Ishikawa (cell line): ENCODE data around the gene LMO2.

Source experiments
- CREB1 ChIP-seq: IDR thresholded peaks from 2 replicates; pipeline ENCODE4 v1.6.1; 2012; ENCODE audit warnings: low read depth
- EP300 ChIP-seq: IDR thresholded peaks from 2 replicates; pipeline ENCODE4 v1.6.1; 2012; ENCODE audit warnings: borderline replicate concordance
- FOXM1 ChIP-seq: IDR thresholded peaks from 2 replicates; pipeline ENCODE4 v1.6.1; 2012; ENCODE audit warnings: low read depth, borderline replicate concordance
- TF ChIP-seq, protein P1 (sequence below): IDR thresholded peaks from 2 replicates; pipeline ENCODE4 v1.6.1; 2012; ENCODE audit warnings: low read depth, mild to moderate bottlenecking
- TF ChIP-seq, protein P2 (sequence below): IDR thresholded peaks from 2 replicates; pipeline ENCODE4 v1.6.1; 2012

DNA sequence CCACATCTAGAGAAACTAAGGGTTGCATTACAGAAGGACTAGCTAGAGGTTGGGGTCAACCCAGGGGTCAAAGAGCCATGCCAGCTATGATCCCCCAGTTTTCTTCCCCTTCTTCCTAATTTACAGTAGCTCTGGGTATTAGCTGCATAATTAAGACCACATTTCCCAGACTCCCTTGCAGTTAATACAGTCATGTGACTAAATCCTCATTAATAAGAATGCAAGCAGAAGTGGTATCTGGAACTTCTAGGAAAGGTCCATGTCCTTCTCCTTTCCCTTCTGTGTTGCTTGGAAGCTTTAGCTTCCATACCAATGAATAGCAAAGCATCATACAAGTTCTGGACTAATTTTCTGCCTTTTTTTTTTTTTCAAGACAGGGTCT lies 19.1 kb upstream of the LMO2 start:
- TF ChIP-seq FOXM1, result no peak
- TF ChIP-seq EP300, result no peak
- TF ChIP-seq, protein P1, sequence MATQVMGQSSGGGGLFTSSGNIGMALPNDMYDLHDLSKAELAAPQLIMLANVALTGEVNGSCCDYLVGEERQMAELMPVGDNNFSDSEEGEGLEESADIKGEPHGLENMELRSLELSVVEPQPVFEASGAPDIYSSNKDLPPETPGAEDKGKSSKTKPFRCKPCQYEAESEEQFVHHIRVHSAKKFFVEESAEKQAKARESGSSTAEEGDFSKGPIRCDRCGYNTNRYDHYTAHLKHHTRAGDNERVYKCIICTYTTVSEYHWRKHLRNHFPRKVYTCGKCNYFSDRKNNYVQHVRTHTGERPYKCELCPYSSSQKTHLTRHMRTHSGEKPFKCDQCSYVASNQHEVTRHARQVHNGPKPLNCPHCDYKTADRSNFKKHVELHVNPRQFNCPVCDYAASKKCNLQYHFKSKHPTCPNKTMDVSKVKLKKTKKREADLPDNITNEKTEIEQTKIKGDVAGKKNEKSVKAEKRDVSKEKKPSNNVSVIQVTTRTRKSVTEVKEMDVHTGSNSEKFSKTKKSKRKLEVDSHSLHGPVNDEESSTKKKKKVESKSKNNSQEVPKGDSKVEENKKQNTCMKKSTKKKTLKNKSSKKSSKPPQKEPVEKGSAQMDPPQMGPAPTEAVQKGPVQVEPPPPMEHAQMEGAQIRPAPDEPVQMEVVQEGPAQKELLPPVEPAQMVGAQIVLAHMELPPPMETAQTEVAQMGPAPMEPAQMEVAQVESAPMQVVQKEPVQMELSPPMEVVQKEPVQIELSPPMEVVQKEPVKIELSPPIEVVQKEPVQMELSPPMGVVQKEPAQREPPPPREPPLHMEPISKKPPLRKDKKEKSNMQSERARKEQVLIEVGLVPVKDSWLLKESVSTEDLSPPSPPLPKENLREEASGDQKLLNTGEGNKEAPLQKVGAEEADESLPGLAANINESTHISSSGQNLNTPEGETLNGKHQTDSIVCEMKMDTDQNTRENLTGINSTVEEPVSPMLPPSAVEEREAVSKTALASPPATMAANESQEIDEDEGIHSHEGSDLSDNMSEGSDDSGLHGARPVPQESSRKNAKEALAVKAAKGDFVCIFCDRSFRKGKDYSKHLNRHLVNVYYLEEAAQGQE, result no peak
- TF ChIP-seq, protein P2, sequence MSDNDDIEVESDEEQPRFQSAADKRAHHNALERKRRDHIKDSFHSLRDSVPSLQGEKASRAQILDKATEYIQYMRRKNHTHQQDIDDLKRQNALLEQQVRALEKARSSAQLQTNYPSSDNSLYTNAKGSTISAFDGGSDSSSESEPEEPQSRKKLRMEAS, result no peak
- no peak for TF ChIP-seq CREB1
